Caco-2 (cell line): Measurements from ENCODE around the gene GPR89A. TPM values are rescaled to one million over a fixed set of nuclear protein-coding genes. Genes with fewer than 3 reads are reported as not detected.
"Not testable (repeated sequence)": the region's sequence is repeated elsewhere in the genome, so short reads cannot be mapped to it uniquely, and the experiment has no call there.

Experiments used
- BruUV-seq: library from RNA; stranded (reverse); fragments of 400-500 nt; replicated peaks from 2 replicates; lab custom pipeline; 2021; lab: Mats Ljungman, UMichigan
- CTCF ChIA-PET: fragments of 300-600 bp; sonication (Branson Sonifier 250); formaldehyde crosslinking; loops from one replicate; lab custom pipeline; 2022; ENCODE audit warnings: antibody characterized with exemption; lab: Charles Lee
- POLR2A ChIA-PET: fragments of 300-600 bp; sonication (Branson Sonifier 250); formaldehyde crosslinking; loops from one replicate; lab custom pipeline; 2022; ENCODE audit warnings: antibody characterized with exemption; lab: Charles Lee
- DNase-seq, 2 experiments: peaks; one replicate each; pipeline versions ENCODE4 v3.0.0 to v3.0.0-alpha.2; 2020 to 2022
- H3K27me3 ChIP-seq: replicated peaks from 2 replicates; pipeline ENCODE4 v1.6.0; 2011; ENCODE audit warnings: low read length; ENCODE audit not compliant: control insufficient read depth, insufficient read depth
- H3K36me3 ChIP-seq: 2 replicates; pipeline ENCODE4 v1.5.1; 2011; ENCODE audit warnings: low read length; ENCODE audit not compliant: control insufficient read depth, insufficient read depth
- H3K4me1 ChIP-seq: fragments of 250-450 bp; sonication (Bioruptor Pico); 2 replicates; pipeline ENCODE4 v1.5.1; 2020; ENCODE audit warnings: mild to moderate bottlenecking
- H3K4me3 ChIP-seq: 2 replicates; pipeline ENCODE4 v1.5.1; 2011; ENCODE audit warnings: low read depth, mild to moderate bottlenecking, control low read depth, low read length
- H3K9me3 ChIP-seq: fragments of 250-450 bp; sonication (Bioruptor Pico); 2 replicates; pipeline ENCODE4 v1.5.1; 2020; ENCODE audit warnings: mild to moderate bottlenecking, moderate library complexity
- H3K27ac Mint-ChIP-seq: one replicate; pipeline ENCODE4 v1.8.0; 2022; ENCODE audit warnings: mixed read lengths; ENCODE audit not compliant: unreplicated experiment
- H3K27me3 Mint-ChIP-seq: one replicate; pipeline ENCODE4 v1.8.0; 2022; ENCODE audit warnings: mixed read lengths; ENCODE audit not compliant: insufficient read depth, unreplicated experiment
- H3K36me3 Mint-ChIP-seq: one replicate; pipeline ENCODE4 v1.8.0; 2022; ENCODE audit warnings: mild to moderate bottlenecking, mixed read lengths; ENCODE audit not compliant: insufficient read depth, unreplicated experiment
- H3K4me1 Mint-ChIP-seq: one replicate; pipeline ENCODE4 v1.8.0; 2022; ENCODE audit warnings: low read depth, mixed read lengths; ENCODE audit not compliant: unreplicated experiment
- H3K4me3 Mint-ChIP-seq: one replicate; pipeline ENCODE4 v1.8.0; 2022; ENCODE audit warnings: mild to moderate bottlenecking, moderate library complexity, mixed read lengths; ENCODE audit not compliant: unreplicated experiment
- H3K9me3 Mint-ChIP-seq: one replicate; pipeline ENCODE4 v1.8.0; 2022; ENCODE audit warnings: mixed read lengths; ENCODE audit not compliant: unreplicated experiment
- CTCF ChIP-seq, 2 experiments: fragments of 200-600 bp in 1 of 2; IDR thresholded peaks; 1 replicate in 1 of 2; 2 replicates in 1 of 2; pipeline versions ENCODE4 v1.5.1 to v1.8.0; 2011 to 2022; ENCODE audit warnings: antibody characterized with exemption in 1 of 2, control low read depth in 1 of 2, inconsistent platforms in 1 of 2, low read depth in 1 of 2, low read length in 1 of 2, mild to moderate bottlenecking in 1 of 2, moderate library complexity in 1 of 2; ENCODE audit not compliant: insufficient read depth in 1 of 2, severe bottlenecking in 1 of 2, unreplicated experiment in 1 of 2
- intact Hi-C: fragments of 100-400 bp; cut with micrococcal nuclease; formaldehyde crosslinking; loops from one replicate; pipeline ENCODE4 v1.10.0; 2022; ENCODE audit not compliant: unreplicated experiment
- total RNA-seq: library from RNA; stranded (reverse); gene quantifications from 2 replicates; pipeline ENCODE4 v1.2.3, GENCODE V29; 2022

Gene GPR89A
- total RNA-seq, 1 experiment from 2014 or later = 49.9 TPM

GRCh38 chr1:145714524-145715111 is 106.8 kb downstream of the GPR89A start:
- BruUV-seq = no TSS peak
- H3K27me3 ChIP-seq = no peaks in the 10 kb centered on the region
- H3K36me3 Mint-ChIP-seq = peaks cover 14% of the 10 kb centered on the region
- H3K4me3 ChIP-seq = no peak overlapping the region
- peak; percentile 51 to 66 for DNase-seq
- ChIA-PET CTCF (interaction anchor here (0.6 kb wide), 2 partner anchors 12 to 42 kb away, joined by 3 read pairs; no protein-coding TSS in a partner anchor), POLR2A (interaction anchor here (0.7 kb wide), 1 partner anchor 11 kb away, joined by 4 read pairs; no protein-coding TSS in a partner anchor)
- H3K4me1 ChIP-seq = peaks cover 70% of the 10 kb centered on the region
- no peaks in the 10 kb centered on the region for H3K9me3 Mint-ChIP-seq
- no peak overlapping the region for H3K4me3 Mint-ChIP-seq
- intact Hi-C loops = no loop called here
- H3K9me3 ChIP-seq = no peaks in the 10 kb centered on the region
- no peaks in the 10 kb centered on the region for H3K27me3 Mint-ChIP-seq
- no peak for TF ChIP-seq CTCF (IDR thresholded peaks at IDR 0.05; ENCODE audit: insufficient read depth in 1 of 2, low read depth in 1 of 2, low read length in 1 of 2, severe bottlenecking in 1 of 2, unreplicated experiment in 1 of 2)
- no peaks in the 10 kb centered on the region for H3K36me3 ChIP-seq
- H3K4me1 Mint-ChIP-seq = peaks cover 62% of the 10 kb centered on the region
- peak overlapping the region; percentile 74 for H3K27ac Mint-ChIP-seq

GRCh38 chr1:145716641-145717345 is 109.0 kb downstream of the GPR89A start:
- H3K27ac Mint-ChIP-seq = no peak overlapping the region
- H3K27me3 Mint-ChIP-seq = no peaks in the 10 kb centered on the region
- ChIA-PET POLR2A (interaction anchor here (0.6 kb wide), 2 partner anchors 9 to 11 kb away, joined by 3 to 4 read pairs; no protein-coding TSS in a partner anchor), CTCF (interaction anchor here (1.4 kb wide), 1 partner anchor 9 kb away, joined by 5 read pairs; the partner anchor contains the start of gene PDZK1)
- Histone ChIP-seq H3K4me3 (no peak overlapping the region), H3K36me3 (no peaks in the 10 kb centered on the region), H3K9me3 (no peaks in the 10 kb centered on the region), H3K4me1 (peaks cover 66% of the 10 kb centered on the region), H3K27me3 (no peaks in the 10 kb centered on the region)
- no peaks in the 10 kb centered on the region for H3K9me3 Mint-ChIP-seq
- no TSS peak for BruUV-seq
- peaks cover 57% of the 10 kb centered on the region for H3K4me1 Mint-ChIP-seq
- H3K4me3 Mint-ChIP-seq = no peak overlapping the region
- TF ChIP-seq CTCF (IDR thresholded peaks at IDR 0.05; ENCODE audit: insufficient read depth in 1 of 2, low read depth in 1 of 2, low read length in 1 of 2, severe bottlenecking in 1 of 2, unreplicated experiment in 1 of 2) = no peak
- H3K36me3 Mint-ChIP-seq = peaks cover 10% of the 10 kb centered on the region
- DNase-seq = no peak
- intact Hi-C loops = no loop called here

- H3K36me3 ChIP-seq = no peaks in the 10 kb centered on the region
- no peaks in the 10 kb centered on the region for H3K27me3 ChIP-seq
- POLR2A ChIA-PET = no interaction called here
- peaks cover 55% of the 10 kb centered on the region for H3K4me1 ChIP-seq
- Mint-ChIP-seq H3K9me3 (no peaks in the 10 kb centered on the region), H3K27ac (no peak overlapping the region), H3K27me3 (no peaks in the 10 kb centered on the region), H3K4me1 (peaks cover 59% of the 10 kb centered on the region), H3K36me3 (peaks cover 7% of the 10 kb centered on the region), H3K4me3 (no peak overlapping the region)
- TF ChIP-seq CTCF (IDR thresholded peaks at IDR 0.05; ENCODE audit: insufficient read depth in 1 of 2, low read depth in 1 of 2, low read length in 1 of 2, severe bottlenecking in 1 of 2, unreplicated experiment in 1 of 2) = no peak
- no peak overlapping the region for H3K4me3 ChIP-seq
- intact Hi-C loops = no loop called here
- no TSS peak for BruUV-seq
- DNase-seq = no peak
- CTCF ChIA-PET = no interaction called here
- no peaks in the 10 kb centered on the region for H3K9me3 ChIP-seq
Observed at GRCh38 chr1:145717833-145718232, 110.0 kb downstream of the GPR89A start.

GRCh38 chr1:145718465-145718864 is 110.7 kb downstream of the GPR89A start:
- H3K4me3 ChIP-seq, intact Hi-C loops, H3K27me3 Mint-ChIP-seq, BruUV-seq, H3K36me3 ChIP-seq, CTCF ChIA-PET, DNase-seq, POLR2A ChIA-PET, H3K36me3 Mint-ChIP-seq, H3K9me3 ChIP-seq, H3K4me3 Mint-ChIP-seq, H3K27ac Mint-ChIP-seq, H3K9me3 Mint-ChIP-seq, H3K27me3 ChIP-seq: not testable (repeated sequence)
- H3K4me1 ChIP-seq = peaks cover 52% of the 10 kb centered on the region
- peaks cover 56% of the 10 kb centered on the region for H3K4me1 Mint-ChIP-seq
